Astrocyte (in vitro differentiated cells and primary cell): ENCODE data around the gene ATP1B2.

Source experiments
- CTCF ChIP-seq: IDR thresholded peaks from 2 replicates; pipeline ENCODE4 v1.5.1; 2011; ENCODE audit warnings: low read depth, mild to moderate bottlenecking, inconsistent platforms, low read length, moderate library complexity; ENCODE audit not compliant: insufficient read depth
- EZH2 ChIP-seq: IDR thresholded peaks from 2 replicates; pipeline ENCODE4 v1.6.1; 2012; ENCODE audit warnings: mild to moderate bottlenecking, low read length, inconsistent platforms; ENCODE audit not compliant: insufficient read depth

- no peak for TF ChIP-seq CTCF
- TF ChIP-seq EZH2 = peak; percentile 98
These were observed 1.1 kb downstream of the ATP1B2 start for GRCh38 chr17:7651665-7652387.
